ENCODE measurements around the gene TIGD6.
"Not testable (repeated sequence)": the region's sequence is repeated elsewhere in the genome, so short reads cannot be mapped to it uniquely, and the experiment has no call there.

TIGD6 gene

DNA sequence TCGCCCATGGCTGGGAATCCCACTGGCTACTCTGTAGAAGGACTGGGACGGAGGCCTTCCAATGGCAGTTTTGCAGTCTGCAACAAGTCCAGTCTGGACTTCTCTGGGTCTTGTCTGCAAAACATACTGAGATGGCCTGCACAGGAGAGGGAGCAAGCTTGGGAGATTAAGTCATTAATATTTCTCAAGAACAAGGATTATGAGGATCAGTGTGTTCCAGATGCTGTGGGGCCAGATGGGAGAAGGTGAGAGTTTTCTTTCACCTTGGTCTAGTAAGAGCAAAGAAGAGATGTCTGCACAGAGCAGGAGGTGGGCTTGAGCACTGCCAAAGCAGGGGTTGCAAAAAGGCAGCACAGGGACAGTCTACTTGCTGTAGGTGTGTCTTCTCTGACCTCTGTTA is 55.8 kb downstream of the TIGD6 start, which contains the start of gene PDE6A:
Gene PDE6A, minus strand, starts transcription at position 128 of the 400 bp plus-strand sequence. Its CDS starts 120 bp downstream, at position 8.
- H3K4me3 ChIP-seq (ENCODE audit: low read depth, low read length): no peak within 1 kb of the TSS
- DNase-seq (ENCODE audit: low read depth): no peak
- TF ChIP-seq, protein P1, sequence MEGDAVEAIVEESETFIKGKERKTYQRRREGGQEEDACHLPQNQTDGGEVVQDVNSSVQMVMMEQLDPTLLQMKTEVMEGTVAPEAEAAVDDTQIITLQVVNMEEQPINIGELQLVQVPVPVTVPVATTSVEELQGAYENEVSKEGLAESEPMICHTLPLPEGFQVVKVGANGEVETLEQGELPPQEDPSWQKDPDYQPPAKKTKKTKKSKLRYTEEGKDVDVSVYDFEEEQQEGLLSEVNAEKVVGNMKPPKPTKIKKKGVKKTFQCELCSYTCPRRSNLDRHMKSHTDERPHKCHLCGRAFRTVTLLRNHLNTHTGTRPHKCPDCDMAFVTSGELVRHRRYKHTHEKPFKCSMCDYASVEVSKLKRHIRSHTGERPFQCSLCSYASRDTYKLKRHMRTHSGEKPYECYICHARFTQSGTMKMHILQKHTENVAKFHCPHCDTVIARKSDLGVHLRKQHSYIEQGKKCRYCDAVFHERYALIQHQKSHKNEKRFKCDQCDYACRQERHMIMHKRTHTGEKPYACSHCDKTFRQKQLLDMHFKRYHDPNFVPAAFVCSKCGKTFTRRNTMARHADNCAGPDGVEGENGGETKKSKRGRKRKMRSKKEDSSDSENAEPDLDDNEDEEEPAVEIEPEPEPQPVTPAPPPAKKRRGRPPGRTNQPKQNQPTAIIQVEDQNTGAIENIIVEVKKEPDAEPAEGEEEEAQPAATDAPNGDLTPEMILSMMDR (IDR thresholded peaks at IDR 0.05; ENCODE audit: control insufficient read depth, extremely low read depth, insufficient read depth): no peak

DNA sequence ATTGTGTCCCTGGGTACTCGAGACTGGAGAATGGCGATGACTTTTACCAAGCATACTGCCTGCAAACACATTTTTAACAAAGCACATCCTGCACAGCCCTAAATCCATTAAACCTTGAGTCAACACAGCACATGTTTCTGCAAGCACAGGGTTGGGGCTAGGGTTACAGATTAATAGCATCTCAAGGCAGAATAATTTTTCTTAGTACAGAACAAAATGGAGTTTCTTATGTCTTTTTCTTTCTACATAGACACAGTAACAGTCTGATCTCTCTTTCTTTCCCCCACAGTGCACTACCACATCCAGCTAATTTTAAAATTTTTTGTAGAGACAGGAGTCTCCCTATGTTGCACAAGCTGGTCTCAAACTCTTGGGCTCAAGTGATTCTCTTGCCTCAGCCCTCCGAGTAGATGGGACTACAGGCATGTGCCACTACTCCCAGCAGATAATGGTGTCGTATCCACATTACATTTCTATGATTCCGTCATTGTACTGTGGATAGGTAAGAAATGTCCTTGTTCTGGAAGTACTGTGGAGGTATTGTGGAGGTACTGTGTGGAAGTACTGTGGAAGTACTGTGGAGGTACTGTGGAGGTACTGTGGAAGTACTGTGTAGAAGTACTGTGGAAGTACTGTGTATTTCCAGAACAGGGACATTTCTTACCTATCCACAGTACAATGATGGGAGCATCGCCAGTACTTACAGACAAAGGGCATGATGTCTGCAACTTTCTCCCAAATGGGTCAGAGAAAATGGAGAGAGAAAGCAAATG is 57.1 kb downstream of the TIGD6 start:
- H3K4me3 ChIP-seq (ENCODE audit: low read depth, low read length); DNase-seq (ENCODE audit: low read depth): not testable (repeated sequence)
